DOHH2 (cell line): ENCODE data around the gene FAIM2.

ENCODE experiments used
- H3F3A ChIP-seq: fragments of 200-600 bp; sonication (generic), shearing (Covaris generic); 2 replicates; pipeline ENCODE4 v1.6.0; 2016; ENCODE audit warnings: antibody characterized with exemption, mild to moderate bottlenecking; ENCODE audit not compliant: control insufficient read depth, insufficient read depth
- H3K27ac ChIP-seq: fragments of 200-600 bp; sonication (generic); 2 replicates; pipeline ENCODE4 v1.5.1; 2014; ENCODE audit warnings: low read depth, mild to moderate bottlenecking, low read length, moderate library complexity
- H3K27me3 ChIP-seq: fragments of 200-600 bp; sonication (generic); 2 replicates; pipeline ENCODE4 v1.6.1; 2014; ENCODE audit warnings: mild to moderate bottlenecking, low read length, mixed read lengths; ENCODE audit not compliant: control insufficient read depth
- H3K36me3 ChIP-seq: fragments of 200-600 bp; sonication (generic); 2 replicates; pipeline ENCODE4 v1.6.1; 2014; ENCODE audit warnings: mild to moderate bottlenecking, low read length, moderate library complexity, mixed read lengths; ENCODE audit not compliant: control insufficient read depth
- H3K4me1 ChIP-seq: fragments of 200-600 bp; sonication (generic); 2 replicates; pipeline ENCODE4 v1.6.1; 2014; ENCODE audit warnings: mild to moderate bottlenecking, low read length, mixed read lengths; ENCODE audit not compliant: control insufficient read depth
- H3K4me2 ChIP-seq: fragments of 200-600 bp; sonication (generic); 2 replicates; pipeline ENCODE4 v1.6.0; 2014; ENCODE audit warnings: mild to moderate bottlenecking, low read length, moderate library complexity
- H3K4me3 ChIP-seq: fragments of 200-600 bp; sonication (generic); 2 replicates; pipeline ENCODE4 v1.5.1; 2014; ENCODE audit warnings: mild to moderate bottlenecking, low read length, mixed read lengths
- H3K79me2 ChIP-seq: fragments of 200-600 bp; sonication (generic); 2 replicates; pipeline ENCODE4 v1.6.1; 2014; ENCODE audit warnings: mild to moderate bottlenecking, low read length, mixed read lengths; ENCODE audit not compliant: control insufficient read depth
- H3K9me2 ChIP-seq: fragments of 200-600 bp; sonication (generic); replicated peaks from 2 replicates; pipeline ENCODE4 v1.6.1; 2014; ENCODE audit warnings: mild to moderate bottlenecking, low read length, mixed read lengths; ENCODE audit not compliant: control insufficient read depth
- H3K9me3 ChIP-seq: fragments of 200-600 bp; sonication (generic); 2 replicates; pipeline ENCODE4 v1.6.1; 2014; ENCODE audit warnings: antibody characterized with exemption, low read length, mixed read lengths; ENCODE audit not compliant: control insufficient read depth, insufficient read depth
- H4K20me1 ChIP-seq: fragments of 200-600 bp; sonication (generic); 2 replicates; pipeline ENCODE4 v1.6.0; 2014; ENCODE audit warnings: low read depth, mild to moderate bottlenecking, antibody characterized with exemption, low read length, moderate library complexity; ENCODE audit not compliant: control insufficient read depth, insufficient read depth
- CTCF ChIP-seq: fragments of 200-600 bp; sonication (generic); IDR thresholded peaks from one replicate; pipeline ENCODE4 v1.5.1; 2014; ENCODE audit warnings: antibody characterized with exemption, mild to moderate bottlenecking, low read depth, low read length; ENCODE audit not compliant: poor library complexity, severe bottlenecking
- EZH2phosphoT487 ChIP-seq: fragments of 200-600 bp; sonication (generic); IDR thresholded peaks from 2 replicates; pipeline ENCODE4 v1.6.1; 2017; ENCODE audit warnings: borderline replicate concordance, mild to moderate bottlenecking, antibody characterized with exemption, low read length, moderate library complexity, mixed read lengths

The FAIM2 gene

GRCh38 chr12:49871263-49871561 is 32.5 kb downstream of the FAIM2 start:
- Histone ChIP-seq H3K27ac (no peak overlapping the region), H3K4me2 (no peak overlapping the region), H3K27me3 (no peaks in the 10 kb centered on the region), H3K9me3 (no peaks in the 10 kb centered on the region), H3K9me2 (no peaks in the 10 kb centered on the region), H3K4me1 (no peaks in the 10 kb centered on the region), H3K36me3 (no peaks in the 10 kb centered on the region), H4K20me1 (no peaks in the 10 kb centered on the region), H3F3A (no peaks in the 10 kb centered on the region), H3K4me3 (no peak overlapping the region), H3K79me2 (no peaks in the 10 kb centered on the region)
- TF ChIP-seq EZH2phosphoT487 (no peak), CTCF (no peak)

- no peak overlapping the region for H3K4me2 ChIP-seq
- H3K36me3 ChIP-seq, result no peaks in the 10 kb centered on the region
- no peaks in the 10 kb centered on the region for H3K79me2 ChIP-seq
- H3K27ac ChIP-seq, result no peak overlapping the region
- H3K4me1 ChIP-seq, result no peaks in the 10 kb centered on the region
- TF ChIP-seq CTCF (no peak), EZH2phosphoT487 (no peak)
- H3F3A ChIP-seq, result no peaks in the 10 kb centered on the region
- H3K27me3 ChIP-seq, result no peaks in the 10 kb centered on the region
- no peaks in the 10 kb centered on the region for H3K9me3 ChIP-seq
- H3K9me2 ChIP-seq, result no peaks in the 10 kb centered on the region
- H4K20me1 ChIP-seq, result no peaks in the 10 kb centered on the region
- H3K4me3 ChIP-seq, result no peak overlapping the region
Observed at GRCh38 chr12:49870501-49871262, 33.0 kb downstream of the FAIM2 start.

- no peaks in the 10 kb centered on the region for H4K20me1 ChIP-seq
- H3K79me2 ChIP-seq, result no peaks in the 10 kb centered on the region
- H3K4me2 ChIP-seq, result no peak overlapping the region
- no peak for TF ChIP-seq EZH2phosphoT487
- no peak for TF ChIP-seq CTCF
- no peaks in the 10 kb centered on the region for H3K27me3 ChIP-seq
- no peak overlapping the region for H3K4me3 ChIP-seq
- no peaks in the 10 kb centered on the region for H3K9me3 ChIP-seq
- H3K4me1 ChIP-seq, result no peaks in the 10 kb centered on the region
- no peaks in the 10 kb centered on the region for H3K36me3 ChIP-seq
- no peaks in the 10 kb centered on the region for H3K9me2 ChIP-seq
- H3F3A ChIP-seq, result no peaks in the 10 kb centered on the region
- H3K27ac ChIP-seq, result no peak overlapping the region
Observed at GRCh38 chr12:49869816-49870500, 33.7 kb downstream of the FAIM2 start.
